Stimulated activated CD4-positive, alpha-beta T cell treated with anti-CD3 and anti-CD28 coated beads, Interleukin-15, amount 100 ng/mL, for 48 hours (primary cell): Measurements from ENCODE around the gene METRN.

Experiments used
- DNase-seq, 2 donors: peaks; one replicate each; pipeline ENCODE4 v3.0.0-alpha.2; 2020; ENCODE audit warnings: low read depth in 2 of 2

METRN gene

GRCh38 chr16:677316-678190 is 37.4 kb upstream of the METRN start:
- DNase-seq: no peak

GRCh38 chr16:678209-678857 is 36.6 kb upstream of the METRN start:
- no peak for DNase-seq

GRCh38 chr16:678858-679813 is 35.8 kb upstream of the METRN start:
- peak; percentile 33 to 40 for DNase-seq

- peak; percentile 84 to 87 for DNase-seq
Measured at GRCh38 chr16:679814-680624, 34.9 kb upstream of the METRN start, which contains the start of gene STUB1. Gene STUB1, plus strand, starts transcription at chr16:680410. Its CDS starts 116 bp downstream, at chr16:680526.

GRCh38 chr16:680625-680945 is 34.3 kb upstream of the METRN start:
- no peak for DNase-seq

- no peak for DNase-seq
Measured at GRCh38 chr16:680967-681745, 33.8 kb upstream of the METRN start.

- no peak for DNase-seq
Measured at GRCh38 chr16:681746-682427, 33.0 kb upstream of the METRN start.

GRCh38 chr16:682493-683395 is 32.2 kb upstream of the METRN start:
- DNase-seq: no peak

GRCh38 chr16:683396-684070 is 31.4 kb upstream of the METRN start:
- DNase-seq: no peak

GRCh38 chr16:684071-684794 is 30.7 kb upstream of the METRN start, which contains the start of gene JMJD8:
Gene JMJD8, minus strand, starts transcription at chr16:684334. Its CDS starts 15 bp downstream, at chr16:684319.
- DNase-seq: peak; percentile 92 to 96

- DNase-seq: no peak
Measured at GRCh38 chr16:684961-685696, 29.8 kb upstream of the METRN start.

GRCh38 chr16:685967-686366 is 29.0 kb upstream of the METRN start:
- no peak for DNase-seq

- DNase-seq: no peak
Measured at GRCh38 chr16:686459-687260, 28.3 kb upstream of the METRN start.

- no peak for DNase-seq
Measured at GRCh38 chr16:687499-687898, 27.4 kb upstream of the METRN start.

GRCh38 chr16:689175-689897 is 25.6 kb upstream of the METRN start:
- DNase-seq: no peak
